ENCODE measurements around the gene RABL6.

Gene RABL6

GRCh38 chr9:136858844-136859757, 51.4 kb downstream of the RABL6 start:
- TF ChIP-seq CTCF (IDR thresholded peaks at IDR 0.05; ENCODE audit: extremely low read depth, missing control alignments) = no peak
- no peak for DNase-seq (ENCODE audit: low spot score)

GRCh38 chr9:136860529-136860928, 52.8 kb downstream of the RABL6 start:
- DNase-seq (ENCODE audit: low spot score) = no peak
- TF ChIP-seq CTCF (IDR thresholded peaks at IDR 0.05; ENCODE audit: extremely low read depth, missing control alignments) = no peak

DNA sequence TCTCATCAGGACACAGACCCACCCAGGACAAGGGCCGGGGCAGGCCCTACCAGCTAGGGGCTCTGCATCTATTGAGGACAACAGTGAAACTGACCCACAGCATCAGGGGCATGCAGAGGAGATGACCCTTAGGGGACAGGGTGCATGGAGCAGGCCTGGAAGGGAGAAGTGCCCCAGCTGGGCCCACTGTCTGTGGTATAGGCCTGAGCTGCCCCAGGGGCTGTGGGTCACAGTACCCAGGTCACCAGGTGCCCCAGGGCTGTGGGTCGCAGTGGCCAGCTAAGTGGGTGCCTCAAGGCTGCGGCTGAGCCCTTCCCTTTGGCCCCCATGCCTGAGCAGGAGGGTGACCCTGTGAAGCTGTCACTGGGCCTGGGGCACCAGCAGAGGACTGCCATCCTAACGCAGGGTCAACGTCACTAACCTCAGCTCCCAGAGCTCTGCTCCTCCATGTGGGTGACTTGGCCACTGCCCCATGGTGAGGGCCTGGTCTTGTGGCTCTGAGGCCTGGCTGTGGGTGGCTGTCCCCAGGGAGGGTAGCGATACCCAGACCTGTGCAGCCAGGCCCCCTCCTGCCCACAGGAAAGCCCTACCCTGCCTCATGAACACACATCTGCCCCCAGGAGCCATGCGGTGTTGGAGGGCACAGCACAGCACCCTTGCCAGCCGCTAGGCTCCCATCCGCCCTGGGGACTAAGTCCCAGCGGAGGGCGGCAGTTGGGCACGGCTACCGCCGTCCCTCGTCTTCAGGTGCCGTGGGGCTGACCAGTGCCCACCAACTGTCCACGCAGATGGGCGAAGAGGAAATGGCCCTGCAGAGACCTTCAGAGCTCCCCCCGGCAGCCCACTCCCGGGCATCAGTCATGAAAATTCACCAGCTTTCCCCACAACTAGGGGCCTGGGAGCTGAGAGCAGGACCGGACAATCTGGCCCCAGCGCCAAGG, 53.5 kb downstream of the RABL6 start:
- TF ChIP-seq CTCF (IDR thresholded peaks at IDR 0.05; ENCODE audit: extremely low read depth, missing control alignments) = no peak
- no peak for DNase-seq (ENCODE audit: low spot score)

- no peak for TF ChIP-seq CTCF (IDR thresholded peaks at IDR 0.05; ENCODE audit: extremely low read depth, missing control alignments)
- no peak for DNase-seq (ENCODE audit: low spot score)
These were observed 54.2 kb downstream of the RABL6 start for GRCh38 chr9:136861874-136862457.

GRCh38 chr9:136862849-136863622, 55.3 kb downstream of the RABL6 start:
- DNase-seq (ENCODE audit: low spot score) = no peak

More at GRCh38 chr9:136862849-136863622, 55.3 kb downstream of the RABL6 start:
- TF ChIP-seq CTCF (IDR thresholded peaks at IDR 0.05; ENCODE audit: extremely low read depth, missing control alignments) = no peak
